HG03378 (cell line): ENCODE data around the gene SDR42E2.
A peak's percentile ranks its signal among the peaks of the same experiment; 100 is the strongest.
"Not testable (repeated sequence)": the region's sequence is repeated elsewhere in the genome, so short reads cannot be mapped to it uniquely, and the experiment has no call there.

ENCODE experiments used
- ATAC-seq: cut with Tn5 transposase; IDR thresholded peaks from one replicate; pipeline ENCODE4 v1.9.1; 2021; ENCODE audit warnings: mild to moderate bottlenecking, moderate library complexity; ENCODE audit not compliant: unreplicated experiment

SDR42E2 gene

GRCh38 chr16:22161401-22161800, 905 bp upstream of the SDR42E2 start:
- ATAC-seq, result no peak

- ATAC-seq, result no peak
These were observed 327 bp downstream of the SDR42E2 start for GRCh38 chr16:22162656-22163009.

- ATAC-seq, result no peak
These were observed 1.5 kb downstream of the SDR42E2 start for GRCh38 chr16:22163806-22164205.

- ATAC-seq, result no peak
These were observed 2.2 kb downstream of the SDR42E2 start for GRCh38 chr16:22164482-22164881.

GRCh38 chr16:22165508-22166285, 3.4 kb downstream of the SDR42E2 start:
- ATAC-seq, result no peak

GRCh38 chr16:22171953-22172352, 9.6 kb downstream of the SDR42E2 start:
- ATAC-seq, result no peak

- not testable (repeated sequence) for ATAC-seq
These were observed 10.3 kb downstream of the SDR42E2 start for GRCh38 chr16:22172642-22173041.

GRCh38 chr16:22174642-22175041, 12.3 kb downstream of the SDR42E2 start:
- ATAC-seq, result no peak

GRCh38 chr16:22177968-22178930, 15.9 kb downstream of the SDR42E2 start:
- no peak for ATAC-seq

- no peak for ATAC-seq
These were observed 19.1 kb downstream of the SDR42E2 start for GRCh38 chr16:22181426-22181825.

- ATAC-seq, result no peak
These were observed 19.5 kb downstream of the SDR42E2 start for GRCh38 chr16:22181843-22182242.

- ATAC-seq, result no peak
These were observed 21.0 kb downstream of the SDR42E2 start for GRCh38 chr16:22183335-22183734.

- no peak for ATAC-seq
These were observed 21.8 kb downstream of the SDR42E2 start for GRCh38 chr16:22183901-22184614.

GRCh38 chr16:22184615-22184968, 22.3 kb downstream of the SDR42E2 start:
- no peak for ATAC-seq

GRCh38 chr16:22186517-22186916, 24.2 kb downstream of the SDR42E2 start:
- no peak for ATAC-seq

- ATAC-seq, result no peak
These were observed 25.9 kb downstream of the SDR42E2 start for GRCh38 chr16:22188267-22188594.

GRCh38 chr16:22188595-22189442, 26.5 kb downstream of the SDR42E2 start:
- ATAC-seq, result no peak

- no peak for ATAC-seq
These were observed 27.3 kb downstream of the SDR42E2 start for GRCh38 chr16:22189473-22190080.

GRCh38 chr16:22190081-22190775, 27.9 kb downstream of the SDR42E2 start:
- peak; percentile 50 for ATAC-seq
